HUES48 (cell line): ENCODE results near the gene STIM1.

ENCODE experiments used
- H3K27ac ChIP-seq: one replicate; pipeline ENCODE4 v1.7.0; 2013; ENCODE audit warnings: low read depth, low read length, inconsistent platforms
- H3K27me3 ChIP-seq: 2 replicates; pipeline ENCODE4 v1.6.1; 2013; ENCODE audit warnings: mild to moderate bottlenecking, low read length; ENCODE audit not compliant: control insufficient read depth, insufficient read depth
- H3K36me3 ChIP-seq: 2 replicates; pipeline ENCODE4 v1.6.1; 2013; ENCODE audit warnings: low read length; ENCODE audit not compliant: control insufficient read depth, insufficient read depth
- H3K4me1 ChIP-seq: 2 replicates; pipeline ENCODE4 v1.6.1; 2013; ENCODE audit warnings: mild to moderate bottlenecking, low read length; ENCODE audit not compliant: control insufficient read depth, insufficient read depth
- H3K4me3 ChIP-seq: 2 replicates; pipeline ENCODE4 v1.5.1; 2013; ENCODE audit warnings: mild to moderate bottlenecking, low read depth, low read length
- H3K9ac ChIP-seq: 2 replicates; pipeline ENCODE4 v1.6.1; 2013; ENCODE audit warnings: mild to moderate bottlenecking, low read depth, low read length, moderate library complexity
- H3K9me3 ChIP-seq: 2 replicates; pipeline ENCODE4 v1.6.1; 2013; ENCODE audit warnings: low read length; ENCODE audit not compliant: control insufficient read depth, insufficient read depth

Gene STIM1

DNA sequence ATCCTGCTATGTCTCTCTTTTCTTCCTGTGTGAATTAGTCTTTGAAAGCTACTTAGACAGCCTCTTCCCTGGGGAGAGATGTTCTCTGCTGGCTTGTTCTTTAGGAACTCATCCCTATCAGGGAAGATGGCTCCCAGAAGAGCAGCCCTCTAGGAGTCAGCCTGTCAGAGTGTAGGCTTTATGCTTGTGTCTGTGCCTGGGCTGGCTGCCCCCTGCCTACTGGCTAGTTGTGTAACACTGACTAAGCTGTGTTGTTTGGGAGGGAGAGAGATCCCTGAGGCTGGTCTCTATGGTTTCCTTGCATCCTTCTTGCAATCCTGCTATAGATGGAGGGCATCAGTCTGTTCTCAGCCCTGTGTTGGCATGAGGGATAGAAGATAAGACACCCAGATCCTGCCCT is 112.2 kb downstream of the STIM1 start:
- Histone ChIP-seq H3K4me1 (no peaks in the 10 kb centered on the region), H3K9ac (no peak overlapping the region), H3K36me3 (no peaks in the 10 kb centered on the region), H3K9me3 (no peaks in the 10 kb centered on the region), H3K4me3 (no peak overlapping the region), H3K27me3 (no peaks in the 10 kb centered on the region), H3K27ac (no peak overlapping the region)

DNA sequence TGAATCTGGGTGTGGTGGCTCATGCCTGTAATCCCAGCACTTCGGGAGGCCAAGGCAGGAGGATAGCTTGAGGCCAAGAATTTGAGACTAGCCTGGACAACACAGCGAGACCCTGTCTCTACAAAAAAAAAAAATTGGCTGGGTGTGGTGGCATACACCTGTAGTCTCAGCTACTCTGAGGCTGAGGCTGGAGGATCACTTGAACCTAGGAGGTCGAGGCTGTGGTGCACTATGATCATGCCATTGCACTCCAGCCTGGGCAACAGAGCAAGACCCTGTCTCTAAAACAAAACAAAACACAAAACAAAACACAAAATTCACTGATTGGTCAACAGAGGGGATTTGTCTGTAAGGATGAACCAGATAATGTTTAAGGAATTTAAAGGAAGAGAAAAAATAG is 113.7 kb downstream of the STIM1 start:
- H3K27ac ChIP-seq, result no peak overlapping the region
- H3K4me3 ChIP-seq, result no peak overlapping the region
- no peaks in the 10 kb centered on the region for H3K36me3 ChIP-seq
- no peaks in the 10 kb centered on the region for H3K4me1 ChIP-seq
- no peaks in the 10 kb centered on the region for H3K27me3 ChIP-seq
- H3K9me3 ChIP-seq, result no peaks in the 10 kb centered on the region
- H3K9ac ChIP-seq, result no peak overlapping the region

DNA sequence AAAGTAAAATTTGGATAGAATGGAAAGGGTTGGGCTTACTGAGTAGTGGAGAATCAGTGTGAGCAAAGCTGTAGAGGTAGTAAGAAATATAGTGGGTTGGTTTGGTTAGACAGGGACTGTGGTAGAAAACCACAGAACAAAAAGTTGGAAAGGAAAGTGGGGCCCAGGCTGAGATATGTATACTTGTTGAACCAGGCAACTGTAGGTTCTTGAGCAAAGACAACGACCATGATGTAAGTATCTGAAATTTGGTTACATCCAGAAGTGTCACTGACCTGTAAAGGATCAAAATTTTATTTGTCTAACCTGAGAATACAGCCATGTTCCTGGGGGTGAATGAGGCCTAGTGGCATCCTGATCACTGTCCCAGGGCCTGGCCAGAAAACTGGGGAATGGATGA is 114.1 kb downstream of the STIM1 start:
- Histone ChIP-seq H3K27me3 (no peaks in the 10 kb centered on the region), H3K27ac (no peak overlapping the region), H3K9ac (no peak overlapping the region), H3K9me3 (no peaks in the 10 kb centered on the region), H3K4me1 (no peaks in the 10 kb centered on the region), H3K36me3 (no peaks in the 10 kb centered on the region), H3K4me3 (no peak overlapping the region)

DNA sequence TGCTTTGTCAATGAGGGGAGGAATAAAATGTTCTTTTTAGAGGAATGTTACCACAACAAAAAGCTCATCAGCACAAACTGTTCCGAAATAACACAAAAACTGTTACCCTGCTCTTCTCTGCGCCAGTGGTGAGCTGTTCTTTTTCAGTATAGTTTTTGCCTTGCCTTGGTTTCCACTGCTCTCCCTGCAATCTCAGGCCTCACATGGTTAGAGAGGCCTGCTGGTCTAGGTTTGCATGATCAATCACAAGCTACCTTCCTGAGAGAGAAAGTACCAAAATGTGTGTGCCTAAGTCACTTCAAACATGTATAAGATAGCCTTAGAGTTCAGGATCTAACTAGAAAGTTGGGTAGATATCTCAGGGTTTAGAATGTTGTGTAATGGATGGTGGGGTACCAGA is 114.6 kb downstream of the STIM1 start:
- no peak overlapping the region for H3K27ac ChIP-seq
- no peak overlapping the region for H3K9ac ChIP-seq
- no peak overlapping the region for H3K4me3 ChIP-seq
- no peaks in the 10 kb centered on the region for H3K9me3 ChIP-seq
- H3K27me3 ChIP-seq, result no peaks in the 10 kb centered on the region
- no peaks in the 10 kb centered on the region for H3K36me3 ChIP-seq
- H3K4me1 ChIP-seq, result no peaks in the 10 kb centered on the region

DNA sequence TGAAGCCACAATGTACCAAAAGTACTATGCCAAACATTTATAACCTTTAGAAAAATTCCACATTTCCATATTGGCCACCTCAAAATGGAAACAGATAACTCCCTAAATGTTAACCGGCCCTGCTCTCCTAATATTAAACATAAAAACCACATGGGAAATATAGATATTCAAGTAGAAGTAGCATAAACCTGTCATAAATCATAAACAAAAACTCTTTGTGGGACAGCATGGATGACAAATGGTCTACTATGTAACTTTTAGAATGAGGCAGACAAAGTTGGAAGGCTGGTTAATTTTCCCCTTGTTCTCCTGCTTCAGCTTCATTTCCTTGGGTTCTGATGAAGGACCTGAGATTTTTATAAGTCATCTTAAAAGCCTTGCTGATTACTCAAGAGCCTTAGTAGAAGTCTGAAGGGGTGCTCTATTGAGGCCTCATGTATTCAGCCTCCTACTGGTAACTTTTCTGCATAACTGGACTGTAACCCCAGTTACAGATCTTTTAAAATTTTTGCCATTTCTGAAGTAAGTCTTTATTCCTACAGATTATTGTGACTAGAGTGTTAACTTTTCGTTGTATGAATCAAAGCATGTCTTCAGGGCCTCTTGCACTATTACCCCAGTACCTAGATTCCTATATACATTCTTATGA is 116.4 kb downstream of the STIM1 start:
- Histone ChIP-seq H3K9ac (no peak overlapping the region), H3K27ac (no peak overlapping the region)

DNA sequence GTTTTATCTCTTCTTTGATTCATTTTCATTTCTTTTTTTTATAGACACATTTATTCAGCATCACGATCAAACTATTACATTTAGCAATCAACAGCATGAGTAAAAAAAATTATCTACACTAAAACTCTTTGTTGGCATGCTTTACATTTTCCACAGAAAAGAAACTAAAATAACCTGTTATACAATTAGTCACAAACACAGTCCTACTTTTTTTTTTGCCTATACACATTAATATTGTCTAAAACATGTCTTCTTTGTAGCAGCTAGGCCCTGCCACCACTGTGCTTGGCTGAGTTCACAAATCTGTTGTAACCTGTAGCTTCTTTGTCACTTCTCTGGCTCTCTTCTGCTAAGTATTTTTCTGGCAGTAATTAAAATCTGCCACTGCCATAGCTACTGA is 117.0 kb downstream of the STIM1 start:
- Histone ChIP-seq H3K36me3 (no peaks in the 10 kb centered on the region), H3K9me3 (no peaks in the 10 kb centered on the region)

More for the DNA sequence above, 116.4 kb downstream of the STIM1 start:
- Histone ChIP-seq H3K27me3 (no peaks in the 10 kb centered on the region), H3K9me3 (no peaks in the 10 kb centered on the region), H3K4me1 (no peaks in the 10 kb centered on the region), H3K4me3 (no peak overlapping the region), H3K36me3 (no peaks in the 10 kb centered on the region)

DNA sequence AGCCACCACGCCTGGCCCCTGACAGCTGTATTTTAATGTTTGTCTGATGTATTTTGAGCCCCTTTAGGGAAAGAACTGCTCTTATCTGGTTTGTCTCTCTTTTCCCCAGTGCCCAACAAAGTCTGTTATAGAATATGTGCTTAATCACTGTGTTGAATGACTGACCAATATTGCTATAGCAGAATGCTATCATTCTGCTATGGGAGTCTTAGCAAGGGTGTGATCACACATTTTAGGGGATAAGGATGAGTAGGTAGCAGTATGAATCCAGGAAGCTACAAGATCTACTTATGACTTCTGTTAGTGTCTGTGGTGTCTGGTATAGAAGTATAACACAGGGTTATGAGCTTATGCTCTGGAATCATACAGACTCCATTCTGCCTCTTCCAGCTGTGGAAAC is 121.6 kb downstream of the STIM1 start:
- no peaks in the 10 kb centered on the region for H3K36me3 ChIP-seq
- no peaks in the 10 kb centered on the region for H3K27me3 ChIP-seq
- no peak overlapping the region for H3K27ac ChIP-seq
- no peaks in the 10 kb centered on the region for H3K4me1 ChIP-seq
- H3K4me3 ChIP-seq, result no peak overlapping the region
- no peaks in the 10 kb centered on the region for H3K9me3 ChIP-seq
- no peak overlapping the region for H3K9ac ChIP-seq

More for the DNA sequence above, 117.0 kb downstream of the STIM1 start:
- H3K4me3 ChIP-seq, result no peak overlapping the region
- H3K27ac ChIP-seq, result no peak overlapping the region
- no peak overlapping the region for H3K9ac ChIP-seq
- no peaks in the 10 kb centered on the region for H3K4me1 ChIP-seq
- no peaks in the 10 kb centered on the region for H3K27me3 ChIP-seq

DNA sequence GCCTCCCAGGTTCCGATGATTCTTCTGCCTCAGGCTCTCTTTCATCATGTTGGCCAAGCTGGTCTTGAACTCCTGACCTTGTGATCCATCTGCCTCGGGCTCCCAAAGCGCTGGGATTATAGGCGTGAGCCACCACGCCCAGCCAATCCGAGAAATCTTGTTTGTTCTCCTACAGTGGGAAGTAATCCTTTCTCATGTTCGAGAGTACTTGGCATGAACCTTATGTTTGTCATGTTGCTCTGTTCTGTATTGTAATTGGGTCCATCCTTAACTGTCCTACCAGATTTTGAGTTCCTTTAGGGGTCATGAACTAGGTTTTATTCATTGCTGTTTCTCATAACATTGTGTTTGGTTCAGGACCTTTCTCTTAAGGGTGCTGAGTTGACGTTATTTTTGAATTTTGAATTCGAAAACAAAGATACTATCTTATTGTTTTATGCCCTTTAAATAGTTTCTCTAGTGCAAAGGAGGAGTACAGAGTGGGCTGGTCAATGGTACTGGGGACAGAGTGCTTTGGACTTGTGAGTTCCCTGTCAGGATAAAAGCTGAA is 125.7 kb downstream of the STIM1 start:
- H3K27ac ChIP-seq, result no peak overlapping the region
- H3K27me3 ChIP-seq, result no peaks in the 10 kb centered on the region
- no peaks in the 10 kb centered on the region for H3K9me3 ChIP-seq
- no peaks in the 10 kb centered on the region for H3K36me3 ChIP-seq
- no peak overlapping the region for H3K9ac ChIP-seq
- H3K4me1 ChIP-seq, result no peaks in the 10 kb centered on the region
- no peak overlapping the region for H3K4me3 ChIP-seq

DNA sequence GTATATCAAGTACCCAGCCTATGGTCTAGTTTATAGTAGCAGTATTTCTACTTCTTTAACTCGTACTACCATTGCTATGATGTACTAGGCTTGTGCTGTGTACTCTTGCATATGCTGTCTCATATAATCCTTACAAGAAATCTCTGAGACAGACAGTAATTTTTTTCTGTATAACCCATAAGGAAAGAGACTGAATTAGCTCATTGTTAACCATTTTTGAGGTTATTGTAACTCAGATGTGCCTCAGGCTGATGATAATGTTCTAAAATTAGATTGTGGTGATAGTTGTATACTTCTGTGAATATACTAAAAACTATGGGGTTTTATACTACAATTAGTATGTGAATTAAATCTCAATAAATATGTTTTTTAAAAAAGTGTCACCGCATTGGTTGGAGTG is 127.0 kb downstream of the STIM1 start:
- no peak overlapping the region for H3K27ac ChIP-seq
- H3K9me3 ChIP-seq, result no peaks in the 10 kb centered on the region
- no peaks in the 10 kb centered on the region for H3K36me3 ChIP-seq
- no peaks in the 10 kb centered on the region for H3K4me1 ChIP-seq
- no peak overlapping the region for H3K9ac ChIP-seq
- H3K27me3 ChIP-seq, result no peaks in the 10 kb centered on the region
- no peak overlapping the region for H3K4me3 ChIP-seq

DNA sequence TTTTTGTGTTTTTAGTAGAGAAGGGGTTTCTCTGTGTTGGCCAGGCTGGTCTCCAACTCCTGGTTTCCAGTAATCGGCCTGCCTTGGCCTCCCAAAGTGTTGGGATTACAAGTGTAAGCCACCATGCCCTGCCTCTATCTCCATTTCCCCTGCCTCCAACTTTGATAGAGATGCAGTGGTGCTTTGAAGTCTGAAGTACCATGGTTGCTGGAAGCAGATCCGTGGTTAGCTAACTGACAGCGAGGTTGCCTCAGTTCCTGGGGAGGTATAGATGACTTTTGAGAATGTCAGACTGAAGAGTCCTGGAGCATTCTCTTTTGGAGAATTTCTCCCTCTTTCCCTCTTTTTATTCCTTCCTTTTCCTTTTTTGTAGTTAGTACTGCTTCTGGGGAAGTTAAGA is 127.6 kb downstream of the STIM1 start:
- Histone ChIP-seq H3K9ac (no peak overlapping the region), H3K36me3 (no peaks in the 10 kb centered on the region), H3K27ac (no peak overlapping the region), H3K4me1 (no peaks in the 10 kb centered on the region), H3K4me3 (no peak overlapping the region), H3K9me3 (no peaks in the 10 kb centered on the region), H3K27me3 (no peaks in the 10 kb centered on the region)

DNA sequence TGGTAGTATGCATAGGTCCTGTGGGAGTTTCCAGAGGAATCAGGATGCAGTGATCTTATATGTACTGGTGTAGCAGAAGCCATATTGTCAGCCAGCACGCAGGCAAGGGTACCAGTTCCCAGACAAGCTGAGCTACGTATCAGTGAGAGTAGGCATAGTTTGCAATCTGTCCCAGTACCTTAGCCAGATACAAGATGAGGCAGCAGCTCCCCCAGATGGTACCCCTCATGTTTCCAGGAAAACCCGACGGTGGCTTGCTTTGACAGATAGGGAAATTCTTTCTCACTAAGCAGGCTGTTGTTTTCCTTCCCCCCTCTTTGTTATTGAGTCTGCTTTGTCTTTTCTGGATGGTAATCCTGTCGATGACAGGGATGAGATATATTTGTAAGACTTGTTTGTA is 129.4 kb downstream of the STIM1 start:
- H3K36me3 ChIP-seq, result no peaks in the 10 kb centered on the region
- no peak overlapping the region for H3K27ac ChIP-seq
- no peaks in the 10 kb centered on the region for H3K4me1 ChIP-seq
- no peaks in the 10 kb centered on the region for H3K9me3 ChIP-seq
- H3K4me3 ChIP-seq, result no peak overlapping the region
- H3K9ac ChIP-seq, result no peak overlapping the region
- H3K27me3 ChIP-seq, result no peaks in the 10 kb centered on the region
